ENCODE data around the gene EFNA5. TPM values are rescaled to one million over a fixed set of nuclear protein-coding genes. Genes with fewer than 3 reads are reported as not detected.

The EFNA5 gene
- total and polyA plus RNA-seq, 2 donors: 2.1 to 18.9 TPM

GRCh38 chr5:107646418-107646817 is 24.3 kb downstream of the EFNA5 start:
- no peak overlapping the region for H3K27ac ChIP-seq (ENCODE audit: low read depth)
- H3K4me1 ChIP-seq (ENCODE audit: insufficient read depth): no peaks in the 10 kb centered on the region
- DNase-seq (ENCODE audit: extremely low spot score): no peak
- no peaks in the 10 kb centered on the region for H3K36me3 ChIP-seq (ENCODE audit: insufficient read depth)
- H3K4me3 ChIP-seq (ENCODE audit: low read depth, low read length): no peak overlapping the region

- WGBS: 88% methylated on average over 3 of the region's 3 CpGs
- Histone ChIP-seq H3K4me1 (ENCODE audit: insufficient read depth) (no peaks in the 10 kb centered on the region), H3K27ac (ENCODE audit: low read depth) (no peak overlapping the region), H3K4me3 (ENCODE audit: low read depth, low read length) (no peak overlapping the region), H3K36me3 (ENCODE audit: insufficient read depth) (no peaks in the 10 kb centered on the region)
- no peak for DNase-seq (ENCODE audit: extremely low spot score)
Measured at GRCh38 chr5:107640568-107640967, 30.2 kb downstream of the EFNA5 start.

GRCh38 chr5:107639990-107640389 is 30.7 kb downstream of the EFNA5 start:
- no peak for DNase-seq (ENCODE audit: extremely low spot score)
- WGBS: 83% methylated on average over 3 of the region's 3 CpGs
- no peak overlapping the region for H3K4me3 ChIP-seq (ENCODE audit: low read depth, low read length)

GRCh38 chr5:107636555-107636954 is 34.2 kb downstream of the EFNA5 start:
- no peak overlapping the region for H3K27ac ChIP-seq (ENCODE audit: low read depth)
- no peaks in the 10 kb centered on the region for H3K4me1 ChIP-seq (ENCODE audit: insufficient read depth)
- WGBS: 44% methylated on average over 3 of the region's 3 CpGs
- DNase-seq (ENCODE audit: extremely low spot score): no peak
- H3K36me3 ChIP-seq (ENCODE audit: insufficient read depth): no peaks in the 10 kb centered on the region
- H3K4me3 ChIP-seq (ENCODE audit: low read depth, low read length): no peak overlapping the region

More at GRCh38 chr5:107639990-107640389, 30.7 kb downstream of the EFNA5 start:
- H3K27ac ChIP-seq (ENCODE audit: low read depth): no peak overlapping the region
- H3K36me3 ChIP-seq (ENCODE audit: insufficient read depth): no peaks in the 10 kb centered on the region
- no peaks in the 10 kb centered on the region for H3K4me1 ChIP-seq (ENCODE audit: insufficient read depth)

- Histone ChIP-seq H3K27ac (ENCODE audit: low read depth) (no peak overlapping the region), H3K4me1 (ENCODE audit: insufficient read depth) (no peaks in the 10 kb centered on the region), H3K36me3 (ENCODE audit: insufficient read depth) (no peaks in the 10 kb centered on the region), H3K4me3 (ENCODE audit: low read depth, low read length) (no peak overlapping the region)
- 83% methylated on average over 4 of the region's 4 CpGs for WGBS
- no peak for DNase-seq (ENCODE audit: extremely low spot score)
Measured at GRCh38 chr5:107636068-107636467, 34.7 kb downstream of the EFNA5 start.

- 93% methylated on average over 7 of the region's 7 CpGs for WGBS
- DNase-seq (ENCODE audit: extremely low spot score): no peak
- no peaks in the 10 kb centered on the region for H3K36me3 ChIP-seq (ENCODE audit: insufficient read depth)
- no peaks in the 10 kb centered on the region for H3K4me1 ChIP-seq (ENCODE audit: insufficient read depth)
- no peak overlapping the region for H3K27ac ChIP-seq (ENCODE audit: low read depth)
- no peak overlapping the region for H3K4me3 ChIP-seq (ENCODE audit: low read depth, low read length)
Measured at GRCh38 chr5:107634981-107635848, 35.5 kb downstream of the EFNA5 start.

GRCh38 chr5:107633171-107633901 is 37.4 kb downstream of the EFNA5 start:
- 83% methylated on average over 11 of the region's 11 CpGs for WGBS
- no peak for DNase-seq (ENCODE audit: extremely low spot score)
- no peak overlapping the region for H3K27ac ChIP-seq (ENCODE audit: low read depth)
- no peaks in the 10 kb centered on the region for H3K36me3 ChIP-seq (ENCODE audit: insufficient read depth)
- no peak overlapping the region for H3K4me3 ChIP-seq (ENCODE audit: low read depth, low read length)
- H3K4me1 ChIP-seq (ENCODE audit: insufficient read depth): no peaks in the 10 kb centered on the region

- Histone ChIP-seq H3K27ac (ENCODE audit: low read depth) (no peak overlapping the region), H3K4me3 (ENCODE audit: low read depth, low read length) (no peak overlapping the region), H3K4me1 (ENCODE audit: insufficient read depth) (no peaks in the 10 kb centered on the region), H3K36me3 (ENCODE audit: insufficient read depth) (no peaks in the 10 kb centered on the region)
- no peak for DNase-seq (ENCODE audit: extremely low spot score)
- WGBS: 87% methylated on average over 4 of the region's 4 CpGs
Measured at GRCh38 chr5:107631805-107632362, 38.9 kb downstream of the EFNA5 start.

GRCh38 chr5:107630184-107630583 is 40.6 kb downstream of the EFNA5 start:
- no peak for DNase-seq (ENCODE audit: extremely low spot score)
- 96% methylated on average over 2 of the region's 2 CpGs for WGBS
- Histone ChIP-seq H3K27ac (ENCODE audit: low read depth) (no peak overlapping the region), H3K4me1 (ENCODE audit: insufficient read depth) (no peaks in the 10 kb centered on the region), H3K36me3 (ENCODE audit: insufficient read depth) (no peaks in the 10 kb centered on the region), H3K4me3 (ENCODE audit: low read depth, low read length) (no peak overlapping the region)

- no peak for DNase-seq (ENCODE audit: extremely low spot score)
- Histone ChIP-seq H3K4me3 (ENCODE audit: low read depth, low read length) (no peak overlapping the region), H3K36me3 (ENCODE audit: insufficient read depth) (no peaks in the 10 kb centered on the region), H3K27ac (ENCODE audit: low read depth) (no peak overlapping the region), H3K4me1 (ENCODE audit: insufficient read depth) (peaks cover 1% of the 10 kb centered on the region)
- 93% methylated on average over 1 of the region's 1 CpG for WGBS
Measured at GRCh38 chr5:107624235-107624634, 46.5 kb downstream of the EFNA5 start.

GRCh38 chr5:107621089-107621488 is 49.6 kb downstream of the EFNA5 start:
- H3K36me3 ChIP-seq (ENCODE audit: insufficient read depth): no peaks in the 10 kb centered on the region
- H3K4me1 ChIP-seq (ENCODE audit: insufficient read depth): peaks cover 1% of the 10 kb centered on the region
- no peak overlapping the region for H3K27ac ChIP-seq (ENCODE audit: low read depth)
- 93% methylated on average over 1 of the region's 1 CpG for WGBS
- H3K4me3 ChIP-seq (ENCODE audit: low read depth, low read length): no peak overlapping the region
- no peak for DNase-seq (ENCODE audit: extremely low spot score)

GRCh38 chr5:107619781-107620180 is 51.0 kb downstream of the EFNA5 start:
- H3K36me3 ChIP-seq (ENCODE audit: insufficient read depth): no peaks in the 10 kb centered on the region
- no peak overlapping the region for H3K27ac ChIP-seq (ENCODE audit: low read depth)
- 64% methylated on average over 2 of the region's 2 CpGs for WGBS
- no peak overlapping the region for H3K4me3 ChIP-seq (ENCODE audit: low read depth, low read length)
- peaks cover 1% of the 10 kb centered on the region for H3K4me1 ChIP-seq (ENCODE audit: insufficient read depth)
- no peak for DNase-seq (ENCODE audit: extremely low spot score)

- Histone ChIP-seq H3K36me3 (ENCODE audit: insufficient read depth) (no peaks in the 10 kb centered on the region), H3K27ac (ENCODE audit: low read depth) (no peak overlapping the region), H3K4me3 (ENCODE audit: low read depth, low read length) (no peak overlapping the region), H3K4me1 (ENCODE audit: insufficient read depth) (peaks cover 1% of the 10 kb centered on the region)
- WGBS: 87% methylated on average over 3 of the region's 3 CpGs
- DNase-seq (ENCODE audit: extremely low spot score): no peak
Measured at GRCh38 chr5:107618242-107618641, 52.5 kb downstream of the EFNA5 start.

GRCh38 chr5:107617052-107617451 is 53.7 kb downstream of the EFNA5 start:
- Histone ChIP-seq H3K36me3 (ENCODE audit: insufficient read depth) (no peaks in the 10 kb centered on the region), H3K27ac (ENCODE audit: low read depth) (no peak overlapping the region)
- WGBS: 75% methylated on average over 1 of the region's 1 CpG

More at GRCh38 chr5:107617052-107617451, 53.7 kb downstream of the EFNA5 start:
- no peak for DNase-seq (ENCODE audit: extremely low spot score)
- Histone ChIP-seq H3K4me3 (ENCODE audit: low read depth, low read length) (no peak overlapping the region), H3K4me1 (ENCODE audit: insufficient read depth) (peaks cover under 1% of the 10 kb centered on the region)
